CD4-positive, alpha-beta T cell treated with Interleukin-6 for 4 hours (primary cell): ENCODE results near the gene KCTD1.

Experiments
- DNase-seq: peaks from one replicate; pipeline ENCODE4 v3.0.0-alpha.2; 2020; ENCODE audit warnings: mixed read lengths

KCTD1 gene

GRCh38 chr18:26421503-26421902 is 126.8 kb downstream of the KCTD1 start:
- DNase-seq = no peak

GRCh38 chr18:26419746-26420145 is 128.6 kb downstream of the KCTD1 start:
- DNase-seq = no peak

DNA sequence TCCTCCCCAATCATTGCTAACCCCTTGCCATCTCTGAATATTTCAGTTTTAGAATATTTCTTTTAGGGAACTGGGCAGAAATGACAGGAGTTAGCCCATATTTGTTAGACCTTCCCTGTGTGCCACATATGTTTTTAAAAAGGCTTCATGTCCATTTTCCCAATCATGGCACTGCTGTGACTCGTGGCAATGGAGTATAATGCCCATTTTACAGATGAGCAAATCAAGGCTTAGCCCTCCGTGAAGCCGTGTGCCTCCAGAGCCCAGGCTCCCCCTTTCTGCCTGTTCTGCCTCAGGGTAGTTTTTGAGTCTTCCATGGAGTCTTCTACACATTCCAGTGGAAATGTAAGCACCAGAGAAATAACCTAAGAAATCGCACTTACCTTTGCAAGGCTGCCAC is 130.1 kb downstream of the KCTD1 start:
- no peak for DNase-seq

DNA sequence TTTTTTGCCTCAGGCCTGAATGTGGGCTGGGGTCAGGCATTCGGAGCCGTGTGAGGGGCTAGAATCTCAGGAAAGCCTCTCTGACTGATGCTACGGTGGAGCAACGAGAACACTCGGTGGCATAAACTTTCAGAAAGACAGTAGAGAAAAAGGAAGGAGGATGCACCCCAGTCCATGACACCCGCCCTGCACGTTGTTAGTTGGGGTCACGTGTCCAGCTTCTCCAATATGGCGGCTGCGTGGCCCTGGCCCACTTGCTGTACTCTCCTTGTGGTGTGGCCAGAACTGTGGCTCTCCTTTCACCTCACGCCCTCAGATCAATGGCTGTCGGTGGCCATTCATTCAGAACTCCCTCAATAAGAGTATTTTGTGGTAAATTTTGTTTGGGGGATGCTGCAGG is 131.2 kb downstream of the KCTD1 start:
- no peak for DNase-seq

DNA sequence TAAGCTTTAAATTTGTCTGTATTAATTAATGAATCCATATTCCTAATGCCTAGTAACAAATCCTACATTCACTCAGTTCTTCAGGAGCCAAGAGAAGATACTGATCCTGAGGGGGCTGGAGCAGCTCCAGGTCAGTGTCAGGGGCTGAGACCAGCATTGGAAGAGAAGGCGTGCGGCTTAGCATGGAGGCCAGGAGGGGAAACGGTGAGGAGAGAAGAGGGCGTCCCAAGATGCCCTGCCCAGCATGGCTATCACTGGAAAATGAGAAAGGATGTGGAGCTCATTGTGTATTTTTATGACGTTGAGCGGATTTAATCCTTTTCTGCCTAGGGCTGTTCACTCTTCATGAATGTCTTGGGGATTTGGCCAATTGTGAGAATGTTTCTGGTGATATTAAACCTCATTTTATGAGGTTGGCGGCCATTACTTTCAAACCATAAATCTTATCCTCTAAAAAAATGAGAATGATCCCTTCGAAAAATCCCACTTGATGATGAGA is 131.7 kb downstream of the KCTD1 start:
- DNase-seq = no peak

- no peak for DNase-seq
Observed at GRCh38 chr18:26415631-26416030, 132.7 kb downstream of the KCTD1 start.

DNA sequence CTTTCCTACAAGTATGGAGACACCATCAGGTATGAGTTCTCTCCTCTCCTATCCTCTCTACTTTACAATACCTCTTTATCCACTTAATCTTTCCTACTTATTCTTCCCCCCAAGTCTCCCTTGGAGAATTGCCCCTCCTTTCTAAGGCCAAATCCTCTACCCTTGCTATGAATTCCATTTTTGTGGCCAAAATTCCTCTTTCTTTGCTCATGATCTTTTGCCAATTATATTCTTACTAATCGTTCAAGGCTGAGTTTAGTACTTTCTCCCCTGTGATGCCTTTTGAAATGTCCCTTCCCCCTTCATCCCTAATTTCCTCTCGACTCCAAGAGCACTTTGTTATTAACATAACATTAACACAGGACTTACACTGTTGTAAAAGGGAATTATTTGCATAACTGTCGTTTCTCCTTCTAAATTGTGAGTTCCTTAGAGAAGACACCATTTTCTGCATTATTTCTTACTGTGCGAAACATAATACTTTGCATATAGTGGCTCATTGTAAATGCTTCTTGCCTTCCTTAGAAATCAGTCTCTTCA is 133.4 kb downstream of the KCTD1 start:
- DNase-seq = no peak

GRCh38 chr18:26409091-26409490 is 139.3 kb downstream of the KCTD1 start:
- DNase-seq = no peak

- no peak for DNase-seq
Observed at GRCh38 chr18:26407736-26408601, 140.4 kb downstream of the KCTD1 start.

- no peak for DNase-seq
Observed at GRCh38 chr18:26406854-26407517, 141.4 kb downstream of the KCTD1 start.

GRCh38 chr18:26406324-26406723 is 142.0 kb downstream of the KCTD1 start:
- no peak for DNase-seq

DNA sequence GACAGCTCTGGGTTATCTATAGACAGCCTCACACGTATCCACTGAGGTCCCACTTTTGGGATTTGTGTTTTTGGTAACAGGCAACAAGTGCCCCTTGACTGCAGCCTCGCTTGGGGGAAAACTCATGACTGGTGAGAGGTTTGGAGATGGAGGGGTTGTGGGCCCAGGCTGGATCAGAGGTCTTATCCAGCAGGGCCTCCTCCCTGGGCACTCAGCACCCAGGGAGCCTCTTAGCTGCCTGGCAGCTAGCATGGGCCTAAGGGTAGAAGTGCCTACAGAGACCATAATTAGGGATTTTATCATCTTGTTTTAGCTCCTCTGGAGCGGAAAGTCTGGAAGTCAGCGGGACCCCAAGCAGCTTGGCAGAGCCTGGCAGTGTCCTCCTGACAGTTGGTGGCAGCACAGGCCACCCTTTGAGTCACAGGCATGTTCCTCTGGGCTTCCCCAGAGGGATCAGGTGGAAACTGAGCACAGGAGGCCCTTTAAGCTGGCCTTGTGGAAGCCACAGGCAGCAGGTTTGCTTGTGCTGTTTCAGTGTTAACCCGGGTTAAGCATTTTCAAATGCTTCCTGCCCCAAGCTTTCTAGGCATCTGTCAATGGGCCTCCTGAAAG is 143.1 kb downstream of the KCTD1 start:
- no peak for DNase-seq
